ENCODE measurements around the gene CD2BP2. TPM values are rescaled to one million over a fixed set of nuclear protein-coding genes. Genes with fewer than 3 reads are reported as not detected.

Gene CD2BP2
- total and polyA plus RNA-seq, 2 of the 8 experiments (the other 6 are each of a cell fraction or from before 2014, with no cell fraction given) = 22.4 to 55.3 TPM

- peaks cover 0 to 29% of the 10 kb centered on the region in 2 experiments; a peak in 2 of 4 replicates for H3K79me2 ChIP-seq (ENCODE audit: control insufficient read depth in 1 of 2, insufficient read depth in 2 of 2, low read length in 2 of 2)
- DNase-seq (ENCODE audit: low read depth in 1 of 2, low spot score in 2 of 2) (peak; percentile 97 to 100), FAIRE-seq (peak; percentile 99)
- H4K8ac ChIP-seq (ENCODE audit: extremely low read depth, insufficient read depth, low read length) = peak within 1 kb of the TSS; percentile 1; the same call in 1 of the 2 replicates
- H2BK5ac ChIP-seq (ENCODE audit: low read depth, low read length) = no peak within 1 kb of the TSS
- CTCF ChIA-PET (ENCODE audit: partially characterized antibody) = interaction anchor here (0.6 to 2.3 kb wide), 18 partner anchors 9 to 256 kb away, joined by 3 to 12 read pairs (median 4); partner anchors contain the start of genes CD2BP2, DCTPP1, SEPTIN1 and ZNF48
- H3K23me2 ChIP-seq (ENCODE audit: low read depth, low read length) = peaks cover 10% of the 10 kb centered on the region; the same call in 1 of the 2 replicates
- H3K4me2 ChIP-seq (ENCODE audit: insufficient read depth in 1 of 2, low read depth in 2 of 2, low read length in 2 of 2) = peak within 1 kb of the TSS; percentile 83 to 87
- no peak within 1 kb of the TSS for H2AFZ ChIP-seq (ENCODE audit: low read length)
- H2BK120ac ChIP-seq (replicated peaks; ENCODE audit: low read depth, low read length) = no peak within 1 kb of the TSS
- no peak within 1 kb of the TSS for H2BK20ac ChIP-seq (ENCODE audit: low read length)
- peaks cover 8% of the 10 kb centered on the region for H3K79me1 ChIP-seq (ENCODE audit: low read depth, low read length)
- no peak within 1 kb of the TSS for H3K27ac ChIP-seq (ENCODE audit: low read depth, low read length)
- no peak within 1 kb of the TSS for H2BK12ac ChIP-seq (ENCODE audit: low read depth, low read length)
- H3K4ac ChIP-seq (replicated peaks; ENCODE audit: insufficient read length, low read depth, low read length) = no peak within 1 kb of the TSS
- H3K23ac ChIP-seq (ENCODE audit: insufficient read length) = no peak within 1 kb of the TSS
- peaks cover 0 to 17% (median 11%) of the 10 kb centered on the region in 4 experiments; a peak in 6 of 7 replicates for H3K4me1 ChIP-seq (replicated peaks in 1 of 4; ENCODE audit: control insufficient read depth in 3 of 4, insufficient read depth in 4 of 4, low read length in 3 of 4)
- POLR2A ChIA-PET (ENCODE audit: partially characterized antibody) = interaction anchor here (0.9 to 6.9 kb wide), 10 partner anchors 12 to 50 kb away, joined by 3 to 79 read pairs (median 4); partner anchors contain the start of genes CD2BP2, SEPTIN1, ZNF48 and ZNF771
- no peaks in the 10 kb centered on the region for H3K9me3 ChIP-seq (ENCODE audit: insufficient read depth in 2 of 2, low read depth in 1 of 2, low read length in 1 of 2)
- WGBS, 2 experiments (ENCODE audit: extremely low coverage in 1 of 2, insufficient coverage in 1 of 2, insufficient read length in 1 of 2, insufficient replicate concordance in 2 of 2, low coverage in 1 of 2, low lambda C conversion rate in 2 of 2, missing lambda C conversion rate in 1 of 2) = 1% methylated on average over 31 of the region's 40 CpGs; no CpG with 5 or more reads in 1 of the 2 experiments
- no peak within 1 kb of the TSS; a peak in 2 of 7 replicates for H3K9ac ChIP-seq (replicated peaks in 1 of 4; ENCODE audit: extremely low read depth in 1 of 4, low read depth in 3 of 4, low read length in 3 of 4)
- no peak within 1 kb of the TSS for H3K56ac ChIP-seq (replicated peaks; ENCODE audit: insufficient read length, low read depth, low read length)
- H3K14ac ChIP-seq (ENCODE audit: insufficient read length) = no peak within 1 kb of the TSS
- H4K20me1 ChIP-seq (replicated peaks in 1 of 2; ENCODE audit: control insufficient read depth in 1 of 2, insufficient read depth in 2 of 2, low read length in 2 of 2) = peaks cover 1 to 16% of the 10 kb centered on the region in 2 experiments
- H3K4me3 ChIP-seq (ENCODE audit: extremely low read depth in 1 of 4, insufficient read depth in 2 of 4, low read depth in 3 of 4, low read length in 4 of 4) = peak within 1 kb of the TSS; percentile 43 to 81 (median 52)
- no peak within 1 kb of the TSS for H4K5ac ChIP-seq (ENCODE audit: insufficient read length, low read depth, low read length)
- H3K18ac ChIP-seq (ENCODE audit: extremely low read depth, low read length) = no peak within 1 kb of the TSS; the same call in 1 of the 2 replicates
- H2AK5ac ChIP-seq (ENCODE audit: low read depth, low read length) = no peak within 1 kb of the TSS
- H3K27me3 ChIP-seq (replicated peaks in 1 of 4; ENCODE audit: control insufficient read depth in 3 of 4, extremely low read depth in 1 of 4, insufficient read depth in 3 of 4, low read length in 3 of 4) = no peaks in the 10 kb centered on the region
- H2BK15ac ChIP-seq (ENCODE audit: low read length) = no peak within 1 kb of the TSS
- no peak within 1 kb of the TSS for H4K91ac ChIP-seq (replicated peaks; ENCODE audit: insufficient read length, low read length)
- no peaks in the 10 kb centered on the region for H3K36me3 ChIP-seq (ENCODE audit: control insufficient read depth in 2 of 4, insufficient read depth in 4 of 4, low read length in 3 of 4)
- TF ChIP-seq CHD2 (IDR thresholded peaks at IDR 0.05; ENCODE audit: low read length) (peak; percentile 89), RBBP5 (IDR thresholded peaks at IDR 0.05; ENCODE audit: borderline replicate concordance, low read depth, low read length) (no peak), SP1 (IDR thresholded peaks at IDR 0.05; ENCODE audit: low read depth, low read length) (peak; percentile 98), CREB1 (IDR thresholded peaks at IDR 0.05) (no peak; the same call in 1 of the 2 replicates), SIRT6 (IDR thresholded peaks at IDR 0.05; ENCODE audit: low read length) (no peak), TAF1 (IDR thresholded peaks at IDR 0.05; ENCODE audit: low read depth, low read length) (0 out of 2 replicates have a peak, but pooled peaks have one; percentile 38), SP4 (IDR thresholded peaks at IDR 0.05; ENCODE audit: low read length) (no peak; the same call in 1 of the 2 replicates), RFX5 (IDR thresholded peaks at IDR 0.05; ENCODE audit: borderline replicate concordance, low read depth, low read length) (no peak), E2F6 (IDR thresholded peaks at IDR 0.05) (peak; percentile 67; the same call in 1 of the 2 replicates)
Measured at GRCh38 chr16:30370456-30371247, 15.5 kb upstream of the CD2BP2 start, which contains the start of gene TBC1D10B. TSS of gene TBC1D10B (minus strand) at chr16:30370494. CDS start at chr16:30370183, 311 bp downstream.

Data from H1 (cell line).